PC-3 (cell line): Measurements from ENCODE around the gene LAMA2.
"Not testable (repeated sequence)": the region's sequence is repeated elsewhere in the genome, so short reads cannot be mapped to it uniquely, and the experiment has no call there.

ENCODE experiments used
- CTCF ChIP-seq: fragments of 300-600 bp; sonication (generic); conservative IDR thresholded peaks from 2 replicates; pipeline ENCODE4 v1.5.1; 2017; ENCODE audit warnings: antibody characterized with exemption, low read depth, mild to moderate bottlenecking, low read length
- EZH2 ChIP-seq: fragments of 300-600 bp; sonication (generic); IDR thresholded peaks from one replicate; pipeline ENCODE4 v1.6.1; 2017; ENCODE audit warnings: antibody characterized with exemption, mild to moderate bottlenecking, low read length; ENCODE audit not compliant: unreplicated experiment
- EZH2phosphoT487 ChIP-seq: fragments of 300-600 bp; sonication (generic); IDR thresholded peaks from 2 replicates; pipeline ENCODE4 v1.6.1; 2018; ENCODE audit warnings: mild to moderate bottlenecking, antibody characterized with exemption, low read length, borderline replicate concordance

GRCh38 chr6:129159242-129159641, 276.3 kb downstream of the LAMA2 start:
- TF ChIP-seq EZH2, CTCF, EZH2phosphoT487: not testable (repeated sequence)
